GM19099 (cell line): ENCODE data around the gene OGA.

Experiments used
- POLR2A ChIP-seq: IDR thresholded peaks from 3 replicates; pipeline ENCODE4 v1.6.1; 2011; ENCODE audit warnings: low read depth; ENCODE audit not compliant: insufficient read length; ENCODE audit errors: extremely low read depth

Gene OGA

GRCh38 chr10:101789686-101790085, 28.6 kb downstream of the OGA start:
- TF ChIP-seq POLR2A = no peak

GRCh38 chr10:101785801-101786200, 32.4 kb downstream of the OGA start:
- TF ChIP-seq POLR2A = peak; percentile 18

DNA sequence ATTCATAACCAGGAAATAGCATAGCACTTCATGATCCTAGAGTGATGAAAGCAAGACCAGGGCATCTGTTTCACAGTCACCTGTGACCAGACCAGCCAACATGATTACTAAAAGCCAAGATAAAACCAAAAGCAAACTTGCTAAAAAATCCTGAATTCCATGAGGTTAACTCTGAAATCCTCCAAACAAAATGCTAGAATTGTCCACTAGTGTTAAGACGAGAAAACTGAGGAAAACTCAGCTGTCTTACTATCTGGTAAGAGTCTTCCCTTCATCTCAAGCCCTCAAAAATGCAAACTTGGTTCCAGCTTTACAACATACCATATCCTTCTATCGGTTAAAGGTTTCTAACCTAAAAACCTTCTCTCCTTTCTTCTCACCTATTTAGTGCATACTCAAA, 33.7 kb downstream of the OGA start:
- no peak for TF ChIP-seq POLR2A

DNA sequence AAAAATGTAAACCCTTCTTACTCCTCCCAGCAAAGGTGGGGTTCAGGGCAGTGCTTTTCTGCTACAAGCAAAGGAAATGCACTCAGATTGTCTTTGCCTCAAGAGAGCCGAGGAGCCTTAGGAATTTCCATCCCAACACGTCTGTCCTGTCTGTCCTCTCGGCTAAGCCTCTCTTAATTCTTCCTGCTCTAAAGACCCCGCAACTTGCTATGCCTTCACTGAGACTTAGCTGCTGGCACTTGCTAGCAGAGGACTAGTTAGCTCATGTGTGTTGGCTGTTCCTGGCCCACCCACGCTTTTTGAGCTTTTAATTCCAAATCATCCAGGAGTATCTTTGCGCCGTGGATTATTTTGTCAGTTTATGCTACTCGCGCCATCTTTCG, 34.5 kb downstream of the OGA start:
- no peak for TF ChIP-seq POLR2A

DNA sequence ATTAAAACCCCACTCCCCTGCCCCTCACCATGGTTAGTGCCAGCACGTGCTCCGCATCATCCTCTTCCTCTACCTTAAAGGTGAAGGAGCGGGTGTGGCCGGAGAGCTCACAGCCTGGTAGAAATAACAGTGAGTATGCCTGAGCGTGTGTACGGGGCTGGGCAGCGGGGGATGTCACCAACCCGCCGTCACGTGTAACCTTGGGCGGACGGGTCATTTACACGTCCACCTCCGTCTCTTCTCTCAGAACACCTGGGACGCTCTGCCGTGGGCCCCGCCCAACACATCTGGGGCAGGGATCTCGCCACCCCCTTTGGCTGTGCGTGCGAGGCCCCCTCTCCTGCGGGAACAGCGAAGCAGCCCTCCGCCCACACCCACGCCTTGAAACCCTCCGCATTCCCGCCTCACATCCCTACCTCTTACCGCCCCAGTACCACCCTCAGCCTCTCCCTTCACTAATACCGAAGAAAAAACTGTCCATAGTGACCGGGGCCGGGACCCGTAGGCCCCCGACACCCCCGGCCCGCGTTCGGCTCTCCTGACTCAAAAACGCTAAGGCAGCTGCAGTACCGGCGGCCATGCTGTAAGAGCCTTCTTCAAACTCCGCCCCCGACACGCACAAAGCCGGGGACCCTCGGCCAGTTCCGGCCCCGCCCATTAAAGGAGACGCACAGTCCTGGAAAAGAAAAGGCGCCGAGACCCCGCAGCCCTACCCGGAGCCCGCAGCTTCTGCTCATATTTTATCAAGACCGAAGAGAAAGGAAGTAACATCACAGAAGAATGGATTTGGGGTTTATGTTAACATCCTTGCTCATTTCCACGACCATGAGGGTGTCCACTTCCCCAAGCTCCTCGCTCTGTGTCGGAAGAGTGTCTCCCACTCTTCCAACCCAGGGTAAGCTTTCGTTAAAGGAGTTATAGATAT, 35.2 kb downstream of the OGA start, which contains the start of gene NPM3:
NPM3 (minus strand) TSS at position 636 of the 925 bp plus-strand sequence; CDS start at position 580, 56 bp downstream.
- TF ChIP-seq POLR2A = peak; percentile 71

GRCh38 chr10:101781984-101782810, 36.0 kb downstream of the OGA start:
- TF ChIP-seq POLR2A = no peak

DNA sequence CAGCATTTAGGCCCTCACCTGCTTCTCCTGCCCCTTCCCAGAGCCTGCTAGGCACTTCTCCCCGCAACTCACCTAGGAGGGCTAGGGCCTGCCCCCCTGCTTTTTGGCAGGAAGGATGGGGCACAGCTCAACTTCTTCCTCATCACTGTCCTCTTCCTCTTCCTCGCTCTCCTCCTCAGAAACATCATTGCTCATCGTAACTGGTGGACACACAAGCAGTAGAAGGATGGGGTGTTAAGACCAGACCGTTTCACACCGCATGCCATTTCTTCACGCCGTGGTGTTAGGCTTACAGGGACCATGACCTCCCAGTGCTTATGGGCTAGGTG, 36.6 kb downstream of the OGA start:
- TF ChIP-seq POLR2A = no peak

DNA sequence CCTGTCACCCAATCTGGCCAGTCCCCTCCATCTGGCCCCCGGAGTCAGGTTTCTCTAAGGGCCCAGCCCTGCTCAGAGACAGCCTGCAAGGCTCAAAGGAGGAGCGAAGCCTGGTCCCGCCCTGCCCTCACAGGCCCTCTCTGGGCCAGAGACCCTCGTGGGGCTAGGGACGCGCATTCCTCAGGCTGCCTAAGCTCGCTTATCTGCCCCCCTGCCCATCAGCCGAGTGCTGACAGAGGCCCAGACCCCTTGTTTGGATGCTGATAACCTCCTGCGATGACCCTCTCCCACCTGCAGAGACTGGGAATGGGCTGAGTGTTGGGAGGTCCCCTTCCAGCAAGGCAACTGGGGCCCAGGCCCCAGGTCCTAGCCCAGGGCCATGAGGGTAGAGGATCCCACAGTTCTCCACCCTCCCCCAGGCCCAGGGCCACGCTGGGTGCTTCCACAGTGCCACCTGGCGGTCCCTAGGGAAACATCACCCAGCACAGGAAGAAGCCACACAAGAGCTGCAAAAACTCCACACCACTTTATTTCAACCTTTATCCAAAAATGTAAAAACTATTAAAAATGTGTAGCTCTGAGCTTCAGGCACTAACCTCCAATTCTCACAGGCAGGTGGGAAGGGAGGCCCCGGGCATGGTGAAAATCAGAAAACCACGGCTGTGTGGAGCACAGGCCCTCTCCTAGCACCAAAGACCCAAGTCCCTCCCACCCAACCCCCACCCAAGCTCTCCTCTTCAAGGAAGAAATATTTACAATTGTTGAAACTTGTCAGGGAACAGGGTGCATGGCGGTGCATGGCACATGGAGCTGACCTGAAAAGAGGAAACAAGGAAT, 37.2 kb downstream of the OGA start:
- no peak for TF ChIP-seq POLR2A

GRCh38 chr10:101780187-101780817, 37.9 kb downstream of the OGA start:
- no peak for TF ChIP-seq POLR2A

DNA sequence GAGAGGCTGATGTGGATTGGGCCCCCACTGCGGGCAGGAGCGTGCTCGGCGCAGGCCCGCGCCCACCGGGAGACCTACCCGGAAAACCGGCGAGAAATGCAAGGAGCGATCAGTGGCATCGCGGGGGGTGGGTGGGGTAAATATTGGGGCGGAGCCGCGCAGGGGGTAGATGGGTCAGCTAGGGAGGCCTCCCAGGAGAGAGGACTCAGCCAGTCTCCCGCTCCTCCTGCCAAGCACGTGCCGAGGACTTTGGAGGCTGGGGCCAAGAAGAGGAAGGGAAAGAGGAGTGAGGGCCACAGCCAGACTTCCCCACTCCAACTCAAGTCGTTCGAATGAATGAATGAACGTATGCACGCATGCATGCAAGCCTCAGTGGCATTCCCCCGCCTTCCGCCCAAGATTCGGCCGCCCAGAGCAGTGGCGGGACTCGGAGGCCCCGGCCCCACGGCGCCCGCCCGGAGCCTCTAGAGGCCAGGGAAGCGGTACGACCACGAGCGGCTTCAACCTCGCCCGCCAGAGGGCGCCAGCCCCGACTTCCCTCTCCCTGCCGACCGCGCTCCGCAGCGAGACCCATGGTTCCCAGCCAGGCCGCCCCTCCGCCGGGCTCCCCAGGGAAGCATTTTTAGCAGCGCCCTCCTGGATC, 38.6 kb downstream of the OGA start:
- peak; percentile 2 for TF ChIP-seq POLR2A

DNA sequence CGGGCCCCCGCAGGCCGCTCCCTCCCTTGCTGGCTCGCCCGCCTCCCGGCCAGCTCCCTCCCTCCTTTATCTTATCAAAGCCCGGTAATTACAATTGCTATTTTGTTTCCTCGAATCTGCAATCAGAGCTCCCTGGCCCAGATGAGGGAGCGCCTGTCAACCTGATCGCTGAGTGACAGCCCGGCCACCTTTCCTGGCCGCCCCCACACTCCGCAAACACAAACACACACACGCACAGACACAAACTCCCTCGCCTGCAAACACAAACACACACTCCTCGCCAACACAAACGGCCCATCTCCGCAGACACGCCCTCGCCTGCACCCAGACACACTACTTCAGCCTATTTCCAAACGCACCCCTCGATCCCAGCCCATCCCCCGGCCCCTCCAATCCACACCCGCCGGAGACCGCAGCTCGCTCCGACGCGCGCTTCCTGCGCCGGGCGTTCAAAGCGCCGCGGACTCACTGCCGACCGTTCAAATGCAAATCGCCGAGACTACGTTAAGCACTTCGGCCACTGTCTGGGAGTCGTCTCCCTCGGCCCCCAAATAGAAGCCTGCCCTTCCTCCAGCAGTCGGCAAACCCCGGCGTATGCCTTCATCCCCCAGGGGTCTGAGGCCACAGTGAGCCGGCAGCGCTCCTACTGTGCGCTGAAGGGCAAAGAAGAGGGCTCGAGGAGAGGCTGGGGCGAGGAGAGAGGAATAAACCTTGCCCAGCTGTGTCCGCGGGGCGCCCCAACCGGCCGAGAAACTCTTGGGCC, 39.3 kb downstream of the OGA start:
- peak; percentile 13 for TF ChIP-seq POLR2A

- no peak for TF ChIP-seq POLR2A
Measured at GRCh38 chr10:101778151-101778780, 40.0 kb downstream of the OGA start.

GRCh38 chr10:101777619-101778145, 40.6 kb downstream of the OGA start:
- no peak for TF ChIP-seq POLR2A
